Natural killer cell treated with Interleukin-12 subunit alpha and Interleukin-12 subunit beta and Interleukin-15 and Interleukin-18, amount 100 ng/mL, for 72 hours (primary cell): ENCODE data around the gene PITPNM3. TPM values are rescaled to one million over a fixed set of nuclear protein-coding genes. Genes with fewer than 3 reads are reported as not detected.

Experiments used
- ATAC-seq, 2 donors: fragments of 150-1000 bp; cut with Tn5 transposase in 1 of 2; sonication (Bioruptor Pico), chemical (Tn5 transposase) in 1 of 2; 2 replicates each; pipeline ENCODE4 v1.10.0; 2021
- DNase-seq: peaks from one replicate; pipeline ENCODE4 v3.0.0; 2022; ENCODE audit warnings: low spot score
- H3K27ac Mint-ChIP-seq, 2 donors: 1 replicate in 1 of 2; 2 replicates in 1 of 2; pipeline ENCODE4 v1.8.0; 2022; ENCODE audit warnings: mixed read lengths in 2 of 2, mild to moderate bottlenecking in 1 of 2, moderate library complexity in 1 of 2
- H3K27me3 Mint-ChIP-seq, 2 donors: 1 replicate in 1 of 2; 2 replicates in 1 of 2; pipeline ENCODE4 v1.8.0; 2022; ENCODE audit warnings: mixed read lengths in 2 of 2
- H3K36me3 Mint-ChIP-seq: one replicate; pipeline ENCODE4 v1.8.0; 2022; ENCODE audit warnings: mixed read lengths
- H3K4me1 Mint-ChIP-seq, 2 donors: 1 replicate in 1 of 2; 2 replicates in 1 of 2; pipeline ENCODE4 v1.8.0; 2022; ENCODE audit warnings: low read depth in 2 of 2, mixed read lengths in 2 of 2, mild to moderate bottlenecking in 1 of 2
- H3K4me3 Mint-ChIP-seq: one replicate; pipeline ENCODE4 v1.8.0; 2022; ENCODE audit warnings: mixed read lengths
- H3K9me3 Mint-ChIP-seq: 2 replicates; pipeline ENCODE4 v1.8.0; 2022; ENCODE audit warnings: mixed read lengths
- total RNA-seq, 2 donors: library from RNA; stranded (reverse); gene quantifications; one replicate each; pipeline ENCODE4 v1.2.3, GENCODE V29; 2022

Gene PITPNM3
- total RNA-seq, 2 donors from 2014 or later, result 0.59 to 0.84 TPM

DNA sequence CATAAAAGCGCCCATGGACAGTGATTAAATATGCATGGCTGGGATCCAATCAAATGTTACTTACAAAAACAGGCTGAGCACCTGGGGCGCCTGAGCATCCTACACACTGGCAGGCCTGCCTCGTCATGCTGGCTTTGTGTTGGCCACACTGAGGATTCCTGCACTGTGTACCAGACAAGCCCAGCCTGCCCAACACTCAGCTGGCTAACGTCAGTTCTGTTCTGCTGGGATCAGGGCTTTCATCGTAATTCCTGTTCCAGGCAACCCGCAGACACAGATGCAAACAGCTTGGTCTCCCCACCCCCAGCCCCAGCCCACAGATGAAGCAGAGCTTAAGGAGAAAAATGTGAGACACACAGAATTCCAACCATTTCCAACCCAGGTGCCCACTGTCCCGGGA is 81.4 kb downstream of the PITPNM3 start:
- peaks cover 0 to 4% of the 10 kb centered on the region in 2 donors for H3K4me1 Mint-ChIP-seq
- no peak overlapping the region for H3K4me3 Mint-ChIP-seq
- no peaks in the 10 kb centered on the region for H3K9me3 Mint-ChIP-seq
- no peaks in the 10 kb centered on the region for H3K36me3 Mint-ChIP-seq
- no peak overlapping the region for H3K27ac Mint-ChIP-seq
- peaks cover 0 to 2% of the 10 kb centered on the region in 2 donors for H3K27me3 Mint-ChIP-seq
- ATAC-seq (no peak), DNase-seq (no peak)

DNA sequence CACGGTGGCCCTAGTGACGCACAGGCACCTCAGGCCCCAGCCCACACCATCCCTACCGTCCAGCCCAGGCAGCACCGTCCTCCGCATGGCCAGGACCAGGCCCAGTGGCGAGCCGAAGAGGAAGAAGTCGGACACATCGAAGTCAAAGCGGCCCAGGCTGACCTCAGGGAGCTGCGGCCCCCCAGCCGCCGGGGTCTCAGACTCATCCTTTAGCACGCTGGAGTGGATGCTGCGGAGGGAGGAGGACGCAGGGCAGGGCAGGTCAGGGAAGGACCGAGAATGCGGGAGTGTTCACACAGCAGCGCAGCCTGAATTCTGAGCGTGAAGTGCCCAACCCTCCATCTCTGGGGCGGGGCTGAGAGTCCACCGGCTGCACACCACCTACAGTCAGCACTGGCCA is 82.0 kb downstream of the PITPNM3 start:
- no peaks in the 10 kb centered on the region for H3K36me3 Mint-ChIP-seq
- H3K27ac Mint-ChIP-seq, result no peak overlapping the region
- H3K9me3 Mint-ChIP-seq, result no peaks in the 10 kb centered on the region
- DNase-seq (no peak), ATAC-seq (no peak)
- H3K27me3 Mint-ChIP-seq, result peaks cover 0 to 2% of the 10 kb centered on the region in 2 donors
- H3K4me1 Mint-ChIP-seq, result peaks cover 0 to 4% of the 10 kb centered on the region in 2 donors
- H3K4me3 Mint-ChIP-seq, result no peak overlapping the region

- H3K4me3 Mint-ChIP-seq, result no peak overlapping the region
- peaks cover 0 to 4% of the 10 kb centered on the region in 2 donors for H3K4me1 Mint-ChIP-seq
- no peaks in the 10 kb centered on the region for H3K9me3 Mint-ChIP-seq
- no peak overlapping the region for H3K27ac Mint-ChIP-seq
- H3K27me3 Mint-ChIP-seq, result peaks cover 4 to 9% of the 10 kb centered on the region in 2 donors
- DNase-seq (peak; percentile 69), ATAC-seq (peak; percentile 48 to 58)
- H3K36me3 Mint-ChIP-seq, result no peaks in the 10 kb centered on the region
Measured at GRCh38 chr17:6473128-6473767, 83.1 kb downstream of the PITPNM3 start.

GRCh38 chr17:6472517-6472916 is 83.8 kb downstream of the PITPNM3 start:
- peaks cover 0 to 4% of the 10 kb centered on the region in 2 donors for H3K4me1 Mint-ChIP-seq
- DNase-seq (no peak), ATAC-seq (no peak)
- no peak overlapping the region for H3K4me3 Mint-ChIP-seq
- peaks cover 4 to 9% of the 10 kb centered on the region in 2 donors for H3K27me3 Mint-ChIP-seq
- H3K27ac Mint-ChIP-seq, result no peak overlapping the region
- H3K36me3 Mint-ChIP-seq, result no peaks in the 10 kb centered on the region
- no peaks in the 10 kb centered on the region for H3K9me3 Mint-ChIP-seq

GRCh38 chr17:6471531-6472465 is 84.6 kb downstream of the PITPNM3 start:
- H3K27ac Mint-ChIP-seq, result no peak overlapping the region
- ATAC-seq (no peak), DNase-seq (no peak)
- peaks cover 0 to 4% of the 10 kb centered on the region in 2 donors for H3K4me1 Mint-ChIP-seq
- no peak overlapping the region for H3K4me3 Mint-ChIP-seq
- no peaks in the 10 kb centered on the region for H3K9me3 Mint-ChIP-seq
- H3K36me3 Mint-ChIP-seq, result no peaks in the 10 kb centered on the region
- peaks cover 4 to 9% of the 10 kb centered on the region in 2 donors for H3K27me3 Mint-ChIP-seq

DNA sequence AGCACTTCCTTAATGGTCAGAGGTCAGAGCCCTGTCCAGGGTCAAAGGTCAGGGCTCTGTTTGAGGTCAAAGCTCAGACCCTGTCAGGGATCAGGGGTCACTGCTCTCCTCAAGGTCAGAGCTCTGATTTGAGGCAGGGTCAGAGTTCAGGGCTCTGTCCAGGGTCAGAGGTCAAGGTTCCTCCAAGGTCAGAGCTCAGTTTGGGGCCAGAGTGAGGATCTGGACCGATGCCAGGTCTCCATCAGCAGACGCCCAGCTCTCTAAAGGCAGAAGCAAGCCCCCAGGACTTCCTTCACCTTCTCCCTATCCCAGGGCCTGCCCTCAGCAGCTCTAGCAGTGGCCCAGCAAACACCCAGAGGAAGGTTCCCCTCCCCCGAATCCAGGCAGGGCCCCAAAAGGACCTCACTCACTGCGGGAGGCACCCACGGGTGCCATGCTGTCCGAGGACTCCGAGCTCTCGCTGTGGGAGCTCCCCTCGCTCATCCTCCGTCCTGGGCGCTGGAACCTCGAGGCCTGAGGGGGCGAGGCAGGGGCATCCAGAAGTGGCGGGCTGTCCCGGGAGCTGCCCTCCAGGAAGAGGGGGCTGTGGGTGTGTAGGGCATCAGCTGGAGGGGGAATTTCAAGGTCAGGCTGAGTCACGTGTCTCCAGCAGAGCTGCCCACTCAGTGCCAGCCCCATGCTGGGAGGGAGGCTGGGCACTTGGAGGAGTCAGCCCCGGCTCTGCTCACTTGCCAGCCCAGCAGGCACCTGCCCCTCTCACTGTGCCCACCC is 85.4 kb downstream of the PITPNM3 start:
- ATAC-seq (no peak), DNase-seq (no peak)
- H3K4me3 Mint-ChIP-seq, result no peak overlapping the region
- no peak overlapping the region for H3K27ac Mint-ChIP-seq
- H3K9me3 Mint-ChIP-seq, result no peaks in the 10 kb centered on the region
- no peaks in the 10 kb centered on the region for H3K36me3 Mint-ChIP-seq
- peaks cover 7 to 14% of the 10 kb centered on the region in 2 donors for H3K27me3 Mint-ChIP-seq
- peaks cover 0 to 4% of the 10 kb centered on the region in 2 donors for H3K4me1 Mint-ChIP-seq

GRCh38 chr17:6470146-6470718 is 86.1 kb downstream of the PITPNM3 start:
- H3K36me3 Mint-ChIP-seq, result no peaks in the 10 kb centered on the region
- H3K27me3 Mint-ChIP-seq, result peaks cover 10 to 17% of the 10 kb centered on the region in 2 donors
- no peak for DNase-seq
- H3K27ac Mint-ChIP-seq, result no peak overlapping the region
- H3K4me3 Mint-ChIP-seq, result no peak overlapping the region
- ATAC-seq, result no peak
- H3K4me1 Mint-ChIP-seq, result peaks cover 0 to 4% of the 10 kb centered on the region in 2 donors
- H3K9me3 Mint-ChIP-seq, result no peaks in the 10 kb centered on the region

DNA sequence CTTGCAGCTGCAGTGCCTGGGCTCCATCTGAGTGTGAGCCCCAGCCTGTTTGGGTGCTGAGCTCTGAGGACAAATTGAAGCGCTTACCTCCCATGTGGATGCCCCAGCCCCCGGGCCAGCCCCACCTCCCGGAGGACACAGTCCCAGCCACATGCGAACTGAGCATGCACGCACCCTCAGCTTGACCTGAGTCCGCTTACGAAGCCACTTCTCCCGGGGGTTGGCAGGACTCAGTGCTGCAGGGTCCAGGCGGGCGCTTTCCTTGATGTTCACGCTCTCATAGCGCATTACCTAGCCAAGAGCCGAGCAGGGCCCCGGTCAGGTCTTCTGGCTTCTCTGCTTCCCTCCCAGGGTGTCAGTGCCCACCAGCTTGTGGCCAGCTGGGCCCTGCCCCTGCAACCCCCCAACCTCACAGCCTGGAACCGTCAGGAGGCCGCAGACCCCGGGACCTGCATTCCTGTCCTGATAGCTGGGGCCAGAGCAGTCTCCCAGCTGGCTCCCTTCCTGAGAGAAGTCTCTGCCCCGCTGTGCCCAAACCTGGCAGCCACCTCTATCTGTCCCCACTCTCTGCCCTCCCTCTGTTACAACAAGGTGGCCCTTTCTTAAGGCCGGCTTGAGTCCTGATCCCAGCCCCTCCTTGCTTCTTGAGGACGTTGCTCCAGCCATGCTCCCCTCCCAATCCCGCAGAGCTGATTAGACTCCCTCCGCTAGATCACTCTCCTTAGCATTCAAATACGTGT is 88.1 kb downstream of the PITPNM3 start:
- DNase-seq (no peak), ATAC-seq (peak in 1 of 2 donors; percentile 20)
- no peaks in the 10 kb centered on the region for H3K9me3 Mint-ChIP-seq
- H3K27ac Mint-ChIP-seq, result no peak overlapping the region
- H3K36me3 Mint-ChIP-seq, result no peaks in the 10 kb centered on the region
- H3K27me3 Mint-ChIP-seq, result peaks cover 10 to 17% of the 10 kb centered on the region in 2 donors
- H3K4me1 Mint-ChIP-seq, result peaks cover 0 to 3% of the 10 kb centered on the region in 2 donors
- H3K4me3 Mint-ChIP-seq, result no peak overlapping the region

DNA sequence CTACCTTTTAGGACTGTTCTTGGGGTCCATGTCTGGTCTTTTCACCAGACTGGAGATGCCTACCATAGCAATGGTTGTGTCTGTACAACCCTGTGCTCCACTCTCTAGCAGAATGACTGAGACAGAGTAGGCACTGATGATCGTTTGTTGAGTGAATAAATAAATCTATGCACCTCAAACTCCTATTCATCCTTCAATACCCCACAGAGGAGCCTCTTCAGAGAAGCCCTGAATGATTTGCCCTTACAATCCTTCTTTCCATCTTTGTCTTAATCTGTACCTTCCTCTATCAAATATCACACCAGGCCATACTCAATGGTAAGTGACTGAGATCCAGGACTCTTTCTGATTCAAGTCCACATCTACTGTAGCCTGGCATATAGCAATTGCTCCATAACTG is 88.8 kb downstream of the PITPNM3 start:
- DNase-seq (no peak), ATAC-seq (no peak)
- Mint-ChIP-seq H3K9me3 (no peaks in the 10 kb centered on the region), H3K4me3 (no peak overlapping the region), H3K36me3 (no peaks in the 10 kb centered on the region), H3K4me1 (no peaks in the 10 kb centered on the region), H3K27ac (no peak overlapping the region), H3K27me3 (peaks cover 8 to 19% of the 10 kb centered on the region in 2 donors)

- Mint-ChIP-seq H3K9me3 (no peaks in the 10 kb centered on the region), H3K36me3 (no peaks in the 10 kb centered on the region), H3K4me1 (peaks cover 0 to under 1% of the 10 kb centered on the region in 2 donors), H3K4me3 (no peak overlapping the region), H3K27me3 (peaks cover 8 to 25% of the 10 kb centered on the region in 2 donors), H3K27ac (no peak overlapping the region)
- ATAC-seq (no peak), DNase-seq (no peak)
Measured at GRCh38 chr17:6465206-6466003, 91.0 kb downstream of the PITPNM3 start.

- no peak for DNase-seq
- Mint-ChIP-seq H3K4me1 (peaks cover 0 to 5% of the 10 kb centered on the region in 2 donors), H3K4me3 (no peak overlapping the region), H3K36me3 (no peaks in the 10 kb centered on the region), H3K9me3 (no peaks in the 10 kb centered on the region), H3K27ac (no peak overlapping the region), H3K27me3 (peaks cover 8 to 25% of the 10 kb centered on the region in 2 donors)
- ATAC-seq, result no peak
Measured at GRCh38 chr17:6464446-6465041, 91.8 kb downstream of the PITPNM3 start.
